ENCODE data around the gene SPIB. TPM values are rescaled to one million over a fixed set of nuclear protein-coding genes. Genes with fewer than 3 reads are reported as not detected.

SPIB gene
- total RNA-seq, 4 donors from 2014 or later: 0.17 TPM; not detected in 3

- Histone ChIP-seq H3K27me3 (no peaks in the 10 kb centered on the region), H3K4me3 (no peak overlapping the region), H3K36me3 (peaks cover 0 to 15% (median 9%) of the 10 kb centered on the region in 4 donors), H3K9me3 (no peaks in the 10 kb centered on the region), H3K4me1 (no peaks in the 10 kb centered on the region), H3K27ac (replicated peaks in 1 of 4) (no peak overlapping the region)
- intact Hi-C loops (cut with DNase I): no loop called here
- no peak for DNase-seq (ENCODE audit: extremely low spot score)
- no peak for TF ChIP-seq POLR2AphosphoS5 (IDR thresholded peaks at IDR 0.05)
- no peak for TF ChIP-seq POLR2A (IDR thresholded peaks at IDR 0.05; ENCODE audit: low read depth)
- no peak for TF ChIP-seq EP300 (IDR thresholded peaks at IDR 0.05)
- TF ChIP-seq, protein P1, sequence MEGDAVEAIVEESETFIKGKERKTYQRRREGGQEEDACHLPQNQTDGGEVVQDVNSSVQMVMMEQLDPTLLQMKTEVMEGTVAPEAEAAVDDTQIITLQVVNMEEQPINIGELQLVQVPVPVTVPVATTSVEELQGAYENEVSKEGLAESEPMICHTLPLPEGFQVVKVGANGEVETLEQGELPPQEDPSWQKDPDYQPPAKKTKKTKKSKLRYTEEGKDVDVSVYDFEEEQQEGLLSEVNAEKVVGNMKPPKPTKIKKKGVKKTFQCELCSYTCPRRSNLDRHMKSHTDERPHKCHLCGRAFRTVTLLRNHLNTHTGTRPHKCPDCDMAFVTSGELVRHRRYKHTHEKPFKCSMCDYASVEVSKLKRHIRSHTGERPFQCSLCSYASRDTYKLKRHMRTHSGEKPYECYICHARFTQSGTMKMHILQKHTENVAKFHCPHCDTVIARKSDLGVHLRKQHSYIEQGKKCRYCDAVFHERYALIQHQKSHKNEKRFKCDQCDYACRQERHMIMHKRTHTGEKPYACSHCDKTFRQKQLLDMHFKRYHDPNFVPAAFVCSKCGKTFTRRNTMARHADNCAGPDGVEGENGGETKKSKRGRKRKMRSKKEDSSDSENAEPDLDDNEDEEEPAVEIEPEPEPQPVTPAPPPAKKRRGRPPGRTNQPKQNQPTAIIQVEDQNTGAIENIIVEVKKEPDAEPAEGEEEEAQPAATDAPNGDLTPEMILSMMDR (IDR thresholded peaks at IDR 0.05): no peak
- 97% methylated on average over 5 of the region's 5 CpGs for WGBS
Observed at GRCh38 chr19:50392759-50393158, 26.0 kb upstream of the SPIB start.

DNA sequence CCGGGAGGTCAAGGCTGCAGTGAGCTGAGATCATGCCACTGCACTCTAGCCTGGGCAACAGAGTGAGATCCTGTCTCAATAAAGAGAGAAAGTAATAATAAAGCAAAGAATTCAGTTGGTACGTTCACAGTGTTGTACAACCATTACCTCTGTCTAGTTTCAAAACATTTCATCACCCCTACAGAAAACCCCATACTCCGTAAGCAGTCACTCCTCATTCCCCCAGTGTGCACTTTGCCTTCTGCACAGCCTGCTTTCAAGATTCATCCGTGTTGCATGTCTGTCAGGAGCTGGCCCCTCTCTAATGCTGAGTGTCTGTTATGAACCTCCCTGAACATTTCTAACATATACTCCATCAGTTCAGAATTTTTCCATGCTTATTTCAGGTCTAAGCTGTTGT is 25.1 kb upstream of the SPIB start:
- no peaks in the 10 kb centered on the region for H3K9me3 ChIP-seq
- intact Hi-C loops (cut with DNase I): no loop called here
- H3K4me1 ChIP-seq: no peaks in the 10 kb centered on the region
- H3K27me3 ChIP-seq: no peaks in the 10 kb centered on the region
- peaks cover 0 to 12% (median 8%) of the 10 kb centered on the region in 4 donors for H3K36me3 ChIP-seq
- TF ChIP-seq EP300 (IDR thresholded peaks at IDR 0.05) (no peak), POLR2AphosphoS5 (IDR thresholded peaks at IDR 0.05) (no peak), POLR2A (IDR thresholded peaks at IDR 0.05; ENCODE audit: low read depth) (no peak)
- TF ChIP-seq, protein P1 (IDR thresholded peaks at IDR 0.05): no peak
- WGBS: 93% methylated on average over 4 of the region's 4 CpGs
- H3K4me3 ChIP-seq: no peak overlapping the region
- no peak overlapping the region for H3K27ac ChIP-seq (replicated peaks in 1 of 4)
- no peak for DNase-seq (ENCODE audit: extremely low spot score)

GRCh38 chr19:50394017-50394416 is 24.7 kb upstream of the SPIB start:
- intact Hi-C loops (cut with DNase I): no loop called here
- peaks cover 0 to 14% (median 10%) of the 10 kb centered on the region in 4 donors for H3K36me3 ChIP-seq
- no peaks in the 10 kb centered on the region for H3K27me3 ChIP-seq
- no peaks in the 10 kb centered on the region for H3K9me3 ChIP-seq
- no peak overlapping the region for H3K4me3 ChIP-seq
- H3K4me1 ChIP-seq: no peaks in the 10 kb centered on the region
- H3K27ac ChIP-seq (replicated peaks in 1 of 4): no peak overlapping the region
- 95% methylated on average over 7 of the region's 9 CpGs for WGBS
- TF ChIP-seq, protein P1 (IDR thresholded peaks at IDR 0.05): no peak
- TF ChIP-seq POLR2A (IDR thresholded peaks at IDR 0.05; ENCODE audit: low read depth) (no peak), POLR2AphosphoS5 (IDR thresholded peaks at IDR 0.05) (no peak), EP300 (IDR thresholded peaks at IDR 0.05) (no peak)
- no peak for DNase-seq (ENCODE audit: extremely low spot score)

- no peaks in the 10 kb centered on the region for H3K9me3 ChIP-seq
- no peaks in the 10 kb centered on the region for H3K27me3 ChIP-seq
- no peak overlapping the region for H3K27ac ChIP-seq (replicated peaks in 1 of 4)
- no peaks in the 10 kb centered on the region for H3K4me1 ChIP-seq
- H3K4me3 ChIP-seq: no peak overlapping the region
- no peak for DNase-seq (ENCODE audit: extremely low spot score)
- peaks cover 0 to 34% (median 25%) of the 10 kb centered on the region in 4 donors for H3K36me3 ChIP-seq
- TF ChIP-seq POLR2AphosphoS5 (IDR thresholded peaks at IDR 0.05): no peak
- no peak for TF ChIP-seq EP300 (IDR thresholded peaks at IDR 0.05)
- TF ChIP-seq POLR2A (IDR thresholded peaks at IDR 0.05; ENCODE audit: low read depth): no peak
- TF ChIP-seq, protein P1 (IDR thresholded peaks at IDR 0.05): no peak
- intact Hi-C loops (cut with DNase I): no loop called here
- WGBS: 91% methylated on average over 13 of the region's 13 CpGs
Observed at GRCh38 chr19:50398675-50399367, 19.9 kb upstream of the SPIB start.

DNA sequence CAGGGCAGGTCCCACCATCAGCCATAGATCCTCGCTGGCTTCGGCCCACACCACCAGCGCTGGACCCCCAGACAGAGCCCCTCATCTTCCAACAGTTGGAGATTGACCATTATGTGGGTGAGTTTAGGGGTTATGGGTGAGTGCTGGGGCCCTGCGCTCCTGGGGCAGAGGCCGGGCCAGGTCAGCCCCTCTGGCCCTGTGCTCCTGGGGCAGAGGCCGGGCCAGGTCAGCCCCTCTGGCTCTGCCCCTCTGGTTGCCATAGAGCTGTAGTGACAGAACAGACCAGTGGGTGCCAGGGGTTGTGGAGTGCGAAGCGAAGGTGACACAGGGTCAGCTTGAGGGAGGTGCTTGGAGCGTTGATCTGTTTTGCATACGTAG is 19.4 kb upstream of the SPIB start:
- H3K36me3 ChIP-seq: peaks cover 0 to 33% (median 28%) of the 10 kb centered on the region in 4 donors
- no peaks in the 10 kb centered on the region for H3K27me3 ChIP-seq
- no peak overlapping the region for H3K4me3 ChIP-seq
- H3K9me3 ChIP-seq: no peaks in the 10 kb centered on the region
- TF ChIP-seq, protein P1 (IDR thresholded peaks at IDR 0.05): no peak
- TF ChIP-seq POLR2AphosphoS5 (IDR thresholded peaks at IDR 0.05) (no peak), POLR2A (IDR thresholded peaks at IDR 0.05; ENCODE audit: low read depth) (no peak), EP300 (IDR thresholded peaks at IDR 0.05) (no peak)
- intact Hi-C loops (cut with DNase I): no loop called here
- no peak overlapping the region for H3K27ac ChIP-seq (replicated peaks in 1 of 4)
- 98% methylated on average over 8 of the region's 10 CpGs for WGBS
- no peaks in the 10 kb centered on the region for H3K4me1 ChIP-seq
- DNase-seq (ENCODE audit: extremely low spot score): no peak
